GM04503 (cell line): ENCODE results near the gene TMEM179B.
A peak's percentile ranks its signal among the peaks of the same experiment; 100 is the strongest.
"Not testable (repeated sequence)": the region's sequence is repeated elsewhere in the genome, so short reads cannot be mapped to it uniquely, and the experiment has no call there.

Source experiments
- DNase-seq: peaks from one replicate; pipeline ENCODE4 v3.0.0-alpha.2; 2012; ENCODE audit warnings: low read depth

Gene TMEM179B

DNA sequence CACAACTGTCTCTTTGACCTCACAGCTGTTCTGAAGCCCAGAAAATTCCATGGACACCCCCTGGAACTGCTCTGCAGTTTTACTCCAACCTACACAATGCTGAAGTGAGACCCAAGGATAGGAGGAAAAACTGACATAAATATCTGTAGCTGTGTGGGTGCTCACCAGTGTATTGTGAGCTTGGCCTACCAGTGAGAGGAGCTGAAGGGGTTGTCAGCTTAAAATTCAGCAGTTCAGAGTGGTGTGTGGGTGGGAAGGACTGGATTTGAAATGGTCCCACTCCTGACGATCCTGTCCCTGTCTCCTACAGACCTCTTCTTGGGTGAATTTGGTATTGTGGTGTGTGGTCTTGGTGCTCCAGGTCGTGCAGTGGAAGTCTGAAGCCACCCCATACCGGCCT is 2.4 kb downstream of the TMEM179B start:
- DNase-seq, result no peak

DNA sequence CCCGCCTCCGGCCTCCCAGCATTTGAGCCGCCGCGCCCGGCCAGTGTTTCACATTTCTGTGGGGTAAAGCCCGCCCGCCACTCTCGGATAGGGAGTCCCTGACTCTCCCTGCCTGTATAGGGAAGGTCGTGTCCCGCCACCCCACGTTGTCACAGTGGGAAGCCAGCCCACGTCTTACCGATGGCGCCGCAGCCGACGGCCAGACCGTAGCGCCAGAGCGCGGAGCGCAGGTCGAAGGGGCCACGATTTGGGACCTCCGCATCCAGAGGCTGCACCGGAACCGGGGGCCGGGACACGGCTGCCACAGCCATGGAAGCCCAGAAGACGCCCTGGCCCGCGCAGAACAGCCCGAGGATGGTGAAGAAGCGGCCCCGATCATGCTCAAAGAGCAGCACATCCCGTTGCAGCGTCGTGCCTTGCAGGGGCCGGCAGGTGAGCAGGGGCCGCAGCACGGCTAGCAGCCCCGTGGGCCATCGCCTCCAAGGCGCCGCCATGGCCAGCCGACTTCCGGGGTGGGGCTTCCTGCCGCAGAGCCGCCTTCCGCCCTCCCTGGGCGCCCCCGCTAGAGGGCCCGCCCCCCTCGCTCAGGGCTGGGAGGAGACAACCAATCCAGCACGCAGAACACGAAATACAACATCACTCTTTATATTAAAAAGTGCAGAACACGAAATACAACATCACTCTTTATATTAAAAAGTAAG is 4.4 kb downstream of the TMEM179B start, which contains the start of gene TMEM223:
TSS of gene TMEM223 (minus strand) at position 506 of the 701 bp plus-strand sequence. CDS start at position 494, 12 bp downstream.
- DNase-seq, result no peak

DNA sequence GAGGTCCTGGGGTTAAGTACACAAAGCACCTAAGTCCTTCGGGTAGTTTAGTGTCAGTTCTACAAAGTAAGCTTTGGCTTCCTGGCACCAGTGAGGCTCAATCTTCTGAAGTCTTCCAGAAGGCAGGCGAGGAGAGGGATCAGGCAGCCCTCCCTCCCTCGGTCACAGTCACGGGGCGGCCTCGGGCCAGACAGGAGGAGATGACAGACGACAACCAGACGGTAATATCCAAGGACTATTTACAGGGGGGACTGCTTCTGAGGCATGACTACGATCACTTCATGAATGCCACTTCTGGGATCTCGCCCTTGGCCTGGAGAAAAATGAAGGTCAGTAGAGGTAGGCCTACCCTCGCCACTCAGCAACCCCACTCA is 5.0 kb downstream of the TMEM179B start:
- DNase-seq, result no peak

GRCh38 chr11:62794201-62794775 is 7.1 kb downstream of the TMEM179B start:
- no peak for DNase-seq

DNA sequence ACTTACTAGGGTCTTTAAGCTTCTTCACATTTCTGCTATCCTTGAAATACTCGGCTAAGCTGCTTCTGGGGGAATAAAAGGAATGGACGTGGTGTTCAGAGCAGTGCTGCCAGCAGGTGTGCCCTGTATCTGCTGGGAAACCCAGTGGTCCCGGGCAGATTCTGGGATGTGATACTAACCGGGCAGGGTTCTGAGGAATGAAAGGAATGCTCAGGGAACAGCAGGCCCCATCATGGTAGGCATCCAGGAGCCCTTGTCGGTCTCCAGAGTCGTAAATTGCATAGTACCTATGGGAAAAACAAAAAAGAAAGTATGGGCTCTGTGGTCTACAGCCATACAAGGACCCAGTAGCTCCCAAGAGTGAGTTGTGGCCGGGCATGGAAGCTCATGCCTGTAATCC is 9.1 kb downstream of the TMEM179B start:
- DNase-seq, result no peak

DNA sequence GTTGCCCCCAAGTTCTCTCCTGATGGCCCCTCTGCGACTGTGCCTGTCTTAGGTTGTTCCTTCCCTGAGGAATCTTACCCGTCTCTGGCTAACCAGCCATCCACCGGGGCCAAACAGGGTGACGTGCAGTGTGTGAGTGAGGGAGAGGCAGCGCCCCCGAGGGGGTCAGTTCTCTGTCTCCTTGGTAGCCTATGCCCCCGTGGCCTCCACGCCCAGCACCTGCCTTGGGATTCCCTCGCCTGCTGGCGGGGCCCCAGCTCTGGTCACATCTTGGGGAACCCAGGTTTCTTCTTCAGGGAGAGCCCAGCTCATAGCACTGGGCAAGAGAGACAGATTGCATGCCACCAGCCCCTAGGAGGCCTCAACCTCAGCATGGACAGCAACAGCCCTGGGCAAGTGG is 12.3 kb downstream of the TMEM179B start:
- DNase-seq, result no peak

DNA sequence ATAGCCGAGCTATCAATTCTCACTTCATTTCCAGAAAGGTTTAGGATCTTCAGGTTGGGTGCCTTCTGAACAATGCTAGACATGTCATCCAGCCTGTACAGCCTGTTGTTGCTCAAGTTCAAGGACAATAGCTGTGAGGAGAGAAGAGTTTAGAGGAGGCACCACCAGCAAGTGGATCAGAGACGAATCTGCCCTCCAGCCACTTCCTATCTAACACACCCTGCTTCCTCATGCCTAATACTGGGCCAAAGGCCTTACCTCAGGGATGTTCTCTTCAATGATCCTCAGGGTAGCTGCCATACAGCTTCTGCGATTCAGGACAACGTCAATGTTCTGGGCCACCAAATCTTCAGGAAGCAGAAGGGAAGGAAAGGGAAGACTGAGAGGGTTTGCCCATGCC is 13.9 kb downstream of the TMEM179B start:
- DNase-seq, result no peak

DNA sequence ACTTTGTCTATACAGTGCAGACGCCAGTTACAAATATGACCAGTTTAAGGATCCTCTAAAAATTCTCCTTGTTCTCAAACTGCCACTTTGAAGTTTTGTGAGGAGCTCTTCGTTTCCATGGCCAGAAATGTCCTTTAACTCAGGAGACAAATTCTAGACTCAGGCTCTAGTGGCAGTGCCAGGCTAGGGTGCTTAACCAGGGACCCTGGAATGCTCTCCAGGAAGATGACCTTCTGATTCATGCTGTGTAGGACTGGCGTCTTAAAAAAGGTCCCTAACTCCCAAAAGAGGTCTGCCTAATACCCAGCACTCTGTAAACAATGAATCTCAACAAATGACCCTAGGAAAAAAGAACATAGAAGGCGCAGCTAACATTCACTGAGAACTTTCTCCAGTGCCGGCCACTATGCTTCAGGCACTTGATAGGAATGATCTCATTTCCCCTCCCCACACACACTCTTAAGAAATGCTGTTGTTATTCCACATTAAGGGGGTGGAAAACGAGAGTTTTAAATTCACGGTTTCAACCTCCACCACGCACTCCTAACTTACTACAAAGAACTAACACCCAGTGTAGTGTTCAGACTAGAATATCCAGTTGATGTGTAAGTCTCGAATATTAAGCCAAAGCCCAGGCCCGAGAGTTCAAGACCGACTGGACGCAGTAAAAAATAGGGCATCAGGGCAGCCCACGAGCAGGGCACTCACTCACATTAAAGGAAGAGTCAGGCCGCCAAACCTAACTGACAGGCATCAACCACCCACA is 17.3 kb downstream of the TMEM179B start:
- no peak for DNase-seq

GRCh38 chr11:62805076-62805892 is 18.1 kb downstream of the TMEM179B start, which contains the start of gene NXF1:
TSS of gene NXF1 (minus strand) at chr11:62805440. CDS start at chr11:62805356, 84 bp downstream.
- DNase-seq, result no peak

- DNase-seq, result no peak
Observed at GRCh38 chr11:62805961-62806441, 18.8 kb downstream of the TMEM179B start.

DNA sequence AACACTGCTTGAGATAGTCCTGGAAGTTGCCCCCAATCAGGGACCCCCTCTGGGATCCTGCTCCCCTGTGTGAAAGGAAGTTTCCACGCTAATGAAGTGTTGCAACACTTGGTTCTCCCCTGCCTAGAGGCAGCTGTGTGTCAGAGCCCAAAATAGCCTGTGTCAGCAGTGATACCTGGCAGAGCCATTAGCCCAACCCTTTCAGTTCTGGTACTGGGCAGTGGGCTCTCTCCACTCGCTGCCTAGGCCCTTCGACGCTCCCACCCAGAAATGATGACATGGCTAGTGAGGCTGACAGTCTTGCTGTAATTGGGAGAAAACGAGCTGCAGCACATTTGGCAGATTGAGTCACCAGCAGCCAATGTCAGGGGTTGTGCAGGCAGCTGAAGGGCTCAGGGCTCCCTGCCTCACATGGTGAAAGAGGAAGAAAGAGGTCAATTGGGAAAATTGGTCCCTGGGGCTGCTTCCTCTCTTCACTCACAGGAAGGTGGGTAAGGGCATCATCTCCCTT is 19.5 kb downstream of the TMEM179B start:
- DNase-seq, result no peak

- DNase-seq, result no peak
Observed at GRCh38 chr11:62810748-62811147, 23.5 kb downstream of the TMEM179B start.

DNA sequence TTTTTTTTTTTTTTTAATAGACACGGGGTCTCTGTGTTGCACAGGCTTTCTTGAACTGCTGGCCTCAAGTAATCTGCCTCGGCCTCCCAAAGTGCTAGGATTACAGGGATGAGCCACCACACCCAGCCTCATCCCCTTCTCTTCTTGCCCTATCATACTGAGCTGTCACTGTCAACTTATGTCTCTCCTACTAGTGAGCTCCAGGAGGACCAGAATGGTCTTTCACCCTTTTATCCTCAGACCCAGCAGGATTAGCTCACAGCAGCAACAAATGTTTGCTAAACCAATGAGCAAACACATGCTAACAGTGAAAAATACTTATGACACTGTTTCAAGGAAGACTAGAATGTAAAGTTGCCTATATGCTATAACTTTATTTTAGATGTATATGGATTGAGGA is 24.5 kb downstream of the TMEM179B start:
- DNase-seq, result no peak

DNA sequence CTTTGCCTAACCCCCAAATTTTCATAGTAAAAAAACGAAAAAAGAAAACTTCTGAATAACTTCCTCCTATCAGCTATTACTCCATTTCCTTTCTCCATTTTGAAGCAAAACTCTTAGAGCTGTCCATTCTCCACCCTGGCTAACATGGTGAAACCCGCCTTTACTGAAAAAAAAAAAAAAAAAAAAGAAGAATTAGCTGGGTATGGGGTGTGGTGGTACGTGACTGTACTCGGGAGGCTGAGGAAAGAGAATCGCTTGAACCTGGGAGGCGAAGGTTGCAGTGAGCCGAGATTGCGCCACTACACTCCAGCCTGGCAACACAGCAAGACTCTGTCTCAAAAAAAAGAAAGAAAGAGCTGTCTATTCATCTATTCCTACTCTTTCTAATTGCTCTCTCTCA is 29.4 kb downstream of the TMEM179B start:
- DNase-seq, result no peak

DNA sequence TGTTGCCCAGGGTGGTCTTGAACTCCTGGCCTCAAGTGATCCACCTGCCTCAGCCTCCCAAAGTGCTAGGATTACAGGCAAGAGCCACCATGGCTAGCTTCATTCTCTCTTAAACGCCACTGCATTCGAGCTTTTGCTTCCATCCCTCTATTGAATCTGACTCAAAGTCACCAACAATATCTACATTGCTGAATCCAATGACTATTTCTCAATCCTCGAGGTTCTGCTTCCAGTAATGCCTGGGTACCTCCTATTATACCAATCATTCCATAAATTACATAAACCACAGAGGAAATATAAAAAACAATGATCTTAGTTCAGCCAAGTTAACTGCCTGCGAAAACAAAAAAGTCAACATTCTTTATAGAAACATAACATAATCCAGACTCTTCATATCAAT is 29.9 kb downstream of the TMEM179B start:
- DNase-seq, result no peak

DNA sequence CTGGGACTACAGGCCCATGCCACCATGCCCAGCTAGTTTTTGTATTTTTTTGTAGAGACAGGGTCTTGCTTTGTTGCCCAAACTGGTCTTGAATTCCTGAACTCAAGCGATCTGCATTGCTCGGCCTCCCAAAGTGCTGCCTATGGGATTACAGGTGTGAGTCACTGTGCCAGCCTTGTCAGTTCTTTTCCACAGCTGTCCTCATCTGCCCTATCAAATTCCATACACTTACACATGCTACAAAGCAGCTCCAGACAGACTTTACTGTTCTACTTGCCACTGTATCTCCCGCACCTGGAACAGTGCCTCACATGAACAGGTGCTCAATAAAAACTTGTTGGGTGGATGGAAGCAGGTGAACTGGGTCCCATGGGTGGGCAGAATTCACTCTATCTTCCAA is 36.5 kb downstream of the TMEM179B start:
- DNase-seq, result no peak

DNA sequence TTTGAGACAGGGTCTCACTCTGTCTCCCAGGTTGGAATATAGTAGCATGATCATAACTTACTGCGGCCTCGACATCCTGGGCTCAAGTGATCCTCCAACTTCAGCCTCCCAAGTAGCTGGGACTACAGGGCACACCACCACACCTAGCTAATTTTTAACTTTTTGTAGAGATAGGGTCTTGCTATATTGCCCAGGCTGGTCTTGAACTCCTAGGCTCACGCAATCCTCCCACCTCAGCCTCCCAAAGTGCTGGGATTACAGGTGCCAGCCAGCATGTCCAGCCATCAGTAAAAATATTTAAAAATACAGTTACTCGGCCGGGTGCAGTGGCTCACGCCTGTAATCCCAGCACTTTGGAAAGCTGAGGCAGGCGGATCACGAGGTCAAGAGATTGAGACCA is 40.9 kb downstream of the TMEM179B start:
- not testable (repeated sequence) for DNase-seq

DNA sequence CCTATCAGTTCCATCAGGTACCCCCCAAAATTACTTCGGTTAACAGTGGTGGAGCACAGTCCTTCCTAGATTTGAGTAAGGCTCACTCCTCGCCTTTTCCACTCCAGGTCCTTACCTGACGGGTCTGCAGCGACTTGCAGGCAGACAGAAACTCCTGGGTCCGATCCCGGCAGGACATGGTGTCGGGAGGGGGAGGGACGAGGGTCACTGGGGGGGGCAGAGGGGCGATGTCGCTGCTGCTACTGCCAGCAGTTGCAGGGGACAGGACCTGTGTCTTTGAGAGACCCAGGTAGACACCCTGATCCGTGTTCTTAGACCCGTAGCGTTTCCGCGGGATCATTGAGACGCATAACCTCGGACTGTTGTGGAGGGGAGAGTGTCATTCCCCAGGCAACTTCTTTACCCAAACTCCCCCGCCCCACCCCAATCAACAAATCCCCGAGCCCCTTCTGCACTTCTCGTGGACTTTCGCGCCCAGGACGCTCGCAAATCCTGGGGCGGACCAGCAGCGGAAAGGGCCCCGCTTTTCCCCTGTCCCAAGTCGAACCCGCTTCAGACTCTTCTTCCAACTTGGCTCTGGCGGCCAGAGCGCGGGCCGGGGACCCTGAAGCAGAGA is 43.8 kb downstream of the TMEM179B start:
- no peak for DNase-seq

GRCh38 chr11:62831520-62832335 is 44.5 kb downstream of the TMEM179B start, which contains the start of gene STX5:
TSS of gene STX5 (minus strand) at chr11:62832051. CDS start at chr11:62831243, 808 bp downstream.
- DNase-seq, result peak; percentile 87
